Measurements from ENCODE around the gene EVX2.

DNA sequence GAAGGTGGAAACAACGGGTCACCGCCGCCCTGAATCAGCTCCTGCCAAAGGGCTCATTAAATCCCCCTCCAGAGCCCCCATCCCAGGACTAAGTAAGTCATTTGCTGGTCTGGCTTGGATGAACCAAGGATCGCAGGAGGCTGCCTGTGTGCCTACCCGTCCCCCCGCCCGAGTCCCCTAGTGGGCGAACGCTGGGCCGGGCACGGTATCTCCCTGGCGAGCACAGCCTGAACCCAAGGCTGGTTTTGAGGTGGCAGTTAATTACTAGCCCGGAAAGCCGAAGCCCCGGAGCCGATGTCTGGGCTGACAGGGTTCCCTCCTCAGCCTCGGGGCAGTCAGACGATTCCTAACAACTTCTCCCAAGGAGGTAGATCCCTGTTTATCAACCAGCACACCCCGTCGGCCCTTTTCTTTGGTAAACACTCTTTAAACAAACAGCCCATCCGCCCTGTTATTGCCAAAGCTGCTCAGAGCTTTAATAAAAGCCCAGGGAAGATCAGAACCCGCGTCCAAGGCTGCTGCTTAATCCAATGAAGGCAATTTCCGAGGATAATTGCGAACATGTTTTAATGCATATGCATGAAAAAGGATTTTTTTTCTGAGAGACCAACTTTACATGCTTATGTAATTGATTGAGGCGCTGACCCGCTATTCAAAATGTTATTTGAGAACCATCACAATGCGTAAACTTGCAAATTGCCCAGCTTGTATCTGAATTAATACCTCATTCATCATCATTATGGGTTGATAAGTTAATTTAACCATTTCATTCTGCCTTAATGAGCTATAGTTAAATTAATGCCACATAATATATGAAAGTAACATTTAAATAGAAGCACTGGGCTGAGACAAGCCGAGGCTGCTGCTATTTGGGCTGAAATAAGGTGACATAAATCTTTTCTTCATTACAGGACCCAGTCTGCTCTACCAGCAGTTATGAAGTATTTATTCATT is 10.5 kb downstream of the EVX2 start:
- no peak for TF ChIP-seq EZH2 (IDR thresholded peaks at IDR 0.05; ENCODE audit: borderline replicate concordance, low read length)
- TF ChIP-seq, protein P1, sequence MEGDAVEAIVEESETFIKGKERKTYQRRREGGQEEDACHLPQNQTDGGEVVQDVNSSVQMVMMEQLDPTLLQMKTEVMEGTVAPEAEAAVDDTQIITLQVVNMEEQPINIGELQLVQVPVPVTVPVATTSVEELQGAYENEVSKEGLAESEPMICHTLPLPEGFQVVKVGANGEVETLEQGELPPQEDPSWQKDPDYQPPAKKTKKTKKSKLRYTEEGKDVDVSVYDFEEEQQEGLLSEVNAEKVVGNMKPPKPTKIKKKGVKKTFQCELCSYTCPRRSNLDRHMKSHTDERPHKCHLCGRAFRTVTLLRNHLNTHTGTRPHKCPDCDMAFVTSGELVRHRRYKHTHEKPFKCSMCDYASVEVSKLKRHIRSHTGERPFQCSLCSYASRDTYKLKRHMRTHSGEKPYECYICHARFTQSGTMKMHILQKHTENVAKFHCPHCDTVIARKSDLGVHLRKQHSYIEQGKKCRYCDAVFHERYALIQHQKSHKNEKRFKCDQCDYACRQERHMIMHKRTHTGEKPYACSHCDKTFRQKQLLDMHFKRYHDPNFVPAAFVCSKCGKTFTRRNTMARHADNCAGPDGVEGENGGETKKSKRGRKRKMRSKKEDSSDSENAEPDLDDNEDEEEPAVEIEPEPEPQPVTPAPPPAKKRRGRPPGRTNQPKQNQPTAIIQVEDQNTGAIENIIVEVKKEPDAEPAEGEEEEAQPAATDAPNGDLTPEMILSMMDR (IDR thresholded peaks at IDR 0.05; ENCODE audit: low read length), result no peak

Measured in OCI-LY1 (cell line).